Epidermal melanocyte (primary cell): Measurements from ENCODE around the gene SLC27A1.
"Not testable (repeated sequence)": the region's sequence is repeated elsewhere in the genome, so short reads cannot be mapped to it uniquely, and the experiment has no call there.

Source experiments
- DNase-seq: peaks from one replicate; pipeline ENCODE4 v3.0.0; 2011; ENCODE audit warnings: low spot score; ENCODE audit not compliant: insufficient read length

SLC27A1 gene

DNA sequence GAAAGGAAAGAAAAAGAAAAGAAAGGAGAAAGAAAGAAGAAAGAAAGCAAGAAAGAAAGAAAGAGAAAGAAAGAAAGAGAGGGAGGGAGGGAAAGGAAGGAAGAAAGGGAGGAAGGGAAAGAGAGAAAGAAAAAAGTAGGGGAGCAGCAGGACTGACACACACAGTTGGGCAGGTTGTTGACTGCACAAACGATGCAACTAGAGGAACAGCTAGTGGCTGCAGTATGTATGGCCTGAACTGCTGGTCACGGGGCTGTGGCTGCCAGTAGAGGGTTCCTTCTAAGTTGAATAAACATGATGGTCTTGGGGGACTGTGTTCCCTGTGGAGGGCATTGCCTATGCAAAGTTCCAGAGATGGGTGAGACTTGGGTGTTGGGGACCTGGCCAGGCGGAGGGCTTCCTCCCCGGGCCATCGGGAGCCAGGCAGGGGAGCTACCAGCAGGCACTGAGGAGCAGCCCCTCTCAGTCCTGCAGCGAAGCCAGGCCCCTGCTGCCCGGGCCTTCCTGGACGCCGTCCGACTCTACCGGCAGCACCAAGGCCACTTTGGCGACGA is 68.4 kb downstream of the SLC27A1 start:
- DNase-seq = no peak

DNA sequence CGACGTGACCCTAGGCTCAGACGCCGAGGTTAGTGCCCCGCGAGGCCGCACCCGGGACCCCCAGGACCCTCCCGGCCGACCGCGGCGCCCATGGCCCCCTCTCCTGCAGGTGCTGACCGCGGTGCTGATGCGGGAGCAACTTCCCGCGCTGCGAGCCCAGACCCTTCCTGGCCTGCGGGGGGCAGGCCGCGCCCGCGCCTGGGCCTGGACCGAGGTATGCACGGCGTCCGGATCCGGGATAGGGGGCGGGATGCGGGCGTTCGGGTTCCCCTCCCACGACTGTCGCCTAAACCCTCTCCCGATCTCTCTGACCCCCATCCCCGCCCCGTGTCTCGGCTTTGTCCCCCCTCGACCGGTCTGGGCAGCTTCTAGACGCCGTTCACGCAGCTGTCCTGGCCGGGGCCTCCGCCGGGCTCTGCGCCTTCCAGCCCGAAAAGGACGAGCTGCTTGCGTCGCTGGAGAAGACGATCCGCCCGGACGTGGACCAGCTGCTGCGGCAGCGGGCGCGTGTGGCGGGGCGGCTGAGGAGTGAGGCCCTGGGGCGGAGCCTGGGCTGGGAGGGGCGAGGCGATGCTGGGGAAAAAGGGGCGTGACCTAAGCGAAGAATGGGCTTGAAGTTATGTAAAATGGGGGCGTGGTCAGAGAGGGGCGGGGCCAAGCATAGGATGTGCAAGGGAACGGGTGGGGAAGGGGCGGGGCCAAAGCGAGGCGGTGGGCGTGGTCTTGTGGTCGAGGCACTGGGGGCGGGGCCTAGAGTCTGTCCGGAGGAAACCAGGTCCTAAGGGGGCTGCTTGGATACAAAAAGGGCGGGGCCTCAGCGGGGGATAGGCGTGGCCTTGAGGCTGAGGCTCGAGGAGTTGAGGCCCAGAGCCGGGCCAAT is 69.2 kb downstream of the SLC27A1 start:
- DNase-seq = peak; percentile 93

DNA sequence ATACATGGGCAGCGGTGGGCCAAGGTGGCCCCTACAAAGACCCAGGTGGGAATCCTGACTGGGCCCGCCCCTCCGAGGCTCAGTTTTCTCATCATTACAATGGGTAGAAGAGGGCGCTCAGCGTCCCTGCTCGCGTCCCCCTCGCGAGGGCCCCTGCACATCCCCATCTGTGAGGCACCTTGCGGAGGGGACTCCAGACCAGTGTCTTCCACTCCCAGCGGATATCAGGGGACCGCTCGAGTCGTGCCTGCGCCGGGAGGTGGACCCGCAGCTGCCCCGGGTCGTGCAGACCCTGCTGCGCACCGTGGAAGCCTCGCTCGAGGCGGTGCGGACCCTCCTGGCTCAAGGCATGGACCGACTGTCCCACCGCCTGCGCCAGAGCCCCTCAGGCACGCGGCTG is 69.8 kb downstream of the SLC27A1 start:
- DNase-seq = no peak

DNA sequence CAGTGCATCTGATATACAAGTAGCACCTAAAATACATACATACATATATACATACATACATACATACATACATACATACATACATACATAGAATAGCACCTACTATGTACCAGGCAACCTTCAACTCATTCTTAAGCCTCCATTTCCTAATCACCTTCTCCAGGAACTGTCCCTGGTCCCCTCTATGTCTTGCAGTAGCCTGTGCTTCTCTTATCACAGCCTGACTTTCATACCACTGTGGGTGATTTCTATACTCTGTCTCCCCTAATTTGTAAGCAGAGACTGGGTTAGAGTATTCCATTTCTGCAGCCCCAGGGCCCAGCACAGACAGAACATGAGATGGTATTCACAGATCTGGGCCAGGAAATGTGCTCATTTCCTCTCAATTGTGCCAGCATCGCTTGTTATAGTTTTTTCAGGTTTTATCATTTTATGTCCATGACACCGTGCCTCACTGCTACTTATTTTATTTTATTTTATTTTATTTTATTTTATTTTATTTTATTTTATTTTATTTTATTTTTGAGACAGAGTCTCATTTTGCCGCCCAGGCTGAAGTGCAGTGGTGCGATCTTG is 70.9 kb downstream of the SLC27A1 start:
- no peak for DNase-seq

DNA sequence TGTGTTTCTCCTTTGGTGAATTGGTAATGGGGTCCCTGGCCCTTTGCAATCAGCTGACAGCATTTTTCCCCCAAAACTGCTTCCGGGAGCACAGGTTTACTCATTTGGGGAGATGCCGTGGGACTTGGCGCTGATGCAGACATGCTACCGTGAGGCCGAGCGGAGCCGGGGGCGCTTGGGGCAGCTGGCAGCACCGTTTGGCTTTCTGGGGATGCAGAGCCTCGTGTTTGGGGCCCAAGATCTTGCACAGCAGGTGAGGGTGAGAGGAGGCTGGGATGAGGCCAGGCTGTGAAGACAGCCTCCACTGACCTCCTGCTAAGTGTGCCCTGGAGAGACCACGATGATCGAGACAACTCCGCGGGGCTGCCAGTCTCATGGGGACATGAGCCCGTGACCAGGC is 71.7 kb downstream of the SLC27A1 start:
- no peak for DNase-seq

DNA sequence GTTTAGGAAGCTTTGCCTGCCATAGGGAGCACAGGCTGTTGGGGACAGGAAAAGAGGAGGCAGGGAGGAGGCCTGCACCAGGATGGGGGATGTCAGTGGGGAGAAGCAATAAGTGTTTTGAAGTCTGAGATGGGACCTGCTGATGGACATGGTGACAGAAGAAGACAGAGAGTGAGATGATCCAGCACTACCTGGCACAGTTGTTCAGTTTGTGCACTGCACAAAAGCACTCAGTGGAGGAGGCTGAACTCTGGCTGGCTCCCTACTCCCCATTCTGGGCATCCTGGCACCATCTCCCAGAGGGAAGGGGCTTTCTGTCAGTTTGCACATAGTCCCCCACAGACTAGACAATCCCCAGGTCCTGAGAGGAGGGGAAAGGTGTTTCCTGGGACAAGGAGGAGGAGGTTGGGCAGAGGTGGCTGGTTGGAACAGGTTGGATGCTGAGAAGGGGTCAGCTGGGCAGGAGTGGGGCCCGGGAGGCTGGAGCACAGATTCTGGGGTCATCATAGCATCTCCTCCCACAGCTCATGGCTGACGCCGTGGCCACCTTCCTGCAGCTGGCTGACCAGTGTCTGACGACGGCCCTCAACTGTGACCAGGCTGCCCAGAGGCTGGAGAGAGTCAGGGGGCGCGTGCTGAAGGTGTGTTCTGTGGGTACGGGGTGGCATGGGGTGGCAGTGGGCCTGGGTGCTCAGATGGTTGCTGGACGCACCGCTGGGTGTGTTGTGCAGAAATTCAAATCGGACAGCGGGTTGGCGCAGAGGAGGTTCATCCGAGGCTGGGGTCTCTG is 72.7 kb downstream of the SLC27A1 start:
- no peak for DNase-seq

DNA sequence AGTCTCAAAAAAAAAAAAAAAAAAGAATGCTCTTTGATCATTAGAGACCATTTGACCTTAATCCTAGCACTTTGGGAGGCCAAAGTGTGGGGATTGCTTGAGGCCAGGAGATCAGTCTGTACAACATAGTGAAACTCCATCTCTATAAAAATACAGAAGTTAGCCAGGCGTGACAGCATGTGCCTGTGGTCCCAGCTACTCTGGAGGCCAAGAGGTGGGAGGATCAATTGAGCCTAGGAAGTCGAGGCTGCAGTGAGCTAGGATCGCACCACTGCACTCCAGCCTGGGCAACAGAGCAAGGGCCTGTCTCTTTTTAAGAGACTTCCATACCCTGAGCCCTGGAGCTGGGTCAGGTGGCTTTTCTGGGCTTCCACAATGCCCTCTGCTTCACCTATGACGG is 73.7 kb downstream of the SLC27A1 start:
- no peak for DNase-seq

DNA sequence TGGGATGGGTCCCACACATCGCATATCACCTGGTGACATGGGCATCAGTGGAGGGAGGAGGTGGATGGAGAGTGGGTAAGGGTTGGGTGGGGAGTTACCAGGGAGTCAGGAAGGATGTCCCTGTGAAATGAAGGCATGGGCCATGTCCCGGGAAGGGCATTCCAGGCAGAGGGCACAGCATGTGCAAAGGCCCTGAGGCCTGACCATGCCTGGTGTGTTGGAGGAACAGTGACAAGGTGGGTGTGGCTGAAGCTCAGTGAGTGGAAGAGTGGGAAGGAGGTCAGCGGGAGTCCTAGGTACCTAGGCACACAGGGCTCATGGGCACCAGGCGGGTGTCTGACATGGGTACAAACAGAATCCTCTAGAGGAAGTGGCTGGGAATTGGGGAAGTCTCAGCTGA is 74.1 kb downstream of the SLC27A1 start:
- no peak for DNase-seq

DNA sequence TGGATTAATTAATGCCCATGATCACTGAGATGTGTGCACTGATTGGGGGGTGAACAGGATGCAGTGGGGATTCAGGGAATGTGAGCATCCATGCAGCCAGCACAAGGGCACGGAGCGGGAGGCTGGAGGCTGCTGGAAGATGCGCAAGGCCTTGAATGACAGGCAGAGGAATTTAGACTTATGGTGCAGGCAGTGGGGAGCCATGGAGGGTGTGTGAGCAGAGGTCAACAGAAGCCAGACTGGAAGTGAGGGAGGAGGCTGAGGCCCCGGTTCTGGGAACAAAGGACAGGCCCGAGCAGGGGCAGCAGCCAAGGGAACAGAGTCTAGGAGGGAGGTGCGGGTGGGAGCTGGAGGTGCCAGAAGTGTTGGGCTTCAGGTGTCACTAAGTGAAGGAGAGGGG is 77.8 kb downstream of the SLC27A1 start:
- no peak for DNase-seq

DNA sequence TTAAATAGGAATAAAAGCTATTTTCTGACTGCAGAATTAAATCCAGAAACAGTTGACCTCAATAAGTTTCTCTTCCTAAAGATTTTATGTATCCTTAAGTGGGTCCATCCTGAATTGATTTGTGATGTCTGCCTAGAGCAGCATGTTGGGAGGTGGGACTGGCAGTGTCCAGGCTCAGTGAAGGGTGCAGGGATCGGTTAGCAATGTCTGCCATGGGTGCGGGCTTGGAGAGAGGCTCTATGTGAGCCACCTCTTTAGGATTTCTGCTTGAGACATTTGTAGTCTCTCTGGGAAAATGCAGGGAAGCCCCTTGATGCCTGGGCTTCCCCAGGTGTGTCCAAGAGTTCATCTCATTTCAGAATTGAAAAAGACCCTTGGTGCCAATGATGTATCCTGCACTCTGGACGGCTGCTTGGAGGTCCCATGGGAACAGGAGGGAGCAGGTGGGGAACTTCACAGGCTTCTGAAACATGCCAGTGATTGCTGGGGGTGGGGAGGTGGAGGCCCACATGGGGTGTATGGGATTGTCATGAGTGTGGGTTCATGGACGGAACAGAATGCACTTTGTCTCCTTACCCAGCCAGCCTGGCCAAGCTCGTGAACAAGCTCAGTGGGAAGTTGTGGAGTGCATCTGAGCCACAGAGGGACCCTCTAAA is 78.9 kb downstream of the SLC27A1 start:
- DNase-seq = no peak

DNA sequence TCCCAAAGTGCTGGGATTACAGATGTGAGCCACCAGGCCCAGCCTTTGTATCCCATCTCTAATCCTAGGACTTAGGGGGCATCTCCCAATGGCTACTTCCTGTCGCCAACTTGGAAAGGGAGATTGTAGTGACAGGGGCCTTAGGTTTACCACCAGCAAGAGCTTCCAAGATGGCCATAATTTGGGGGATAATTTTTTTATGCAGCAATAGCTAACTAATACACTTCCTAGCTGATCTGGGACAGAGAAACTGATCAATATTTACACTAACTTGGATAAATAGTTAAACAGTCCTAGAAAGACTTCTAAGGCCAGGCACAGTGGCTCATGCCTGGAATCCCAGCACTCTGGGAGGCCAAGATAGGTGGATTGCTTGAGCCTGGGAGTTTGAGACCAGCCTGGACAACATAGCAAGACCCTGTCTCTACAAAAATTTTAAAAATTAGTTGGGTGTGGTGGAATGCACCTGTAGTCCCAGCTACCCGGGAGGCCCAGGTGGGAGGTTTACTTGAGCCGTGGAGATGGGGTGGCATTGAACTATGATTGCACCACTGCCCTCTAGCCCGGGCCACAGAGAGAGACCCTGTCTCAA is 79.8 kb downstream of the SLC27A1 start:
- DNase-seq = no peak

DNA sequence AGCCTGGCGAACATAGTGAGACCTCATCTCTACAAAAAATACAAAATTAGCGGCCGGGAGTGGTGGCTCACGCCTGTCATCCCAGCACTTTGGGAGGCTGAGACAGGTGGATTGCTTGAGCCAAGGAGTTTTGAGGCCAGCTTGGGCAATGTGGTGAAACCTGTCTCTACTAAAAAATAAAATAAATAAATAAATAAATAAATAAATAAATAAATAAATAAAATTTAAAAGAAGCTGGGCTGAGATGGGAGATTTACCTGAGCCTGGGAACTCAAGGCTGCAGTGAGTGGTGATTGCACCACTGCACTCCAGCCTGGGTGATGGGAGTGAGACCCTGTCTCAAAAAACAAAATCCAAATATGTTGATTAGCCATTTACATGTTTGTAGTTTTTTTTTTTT is 82.4 kb downstream of the SLC27A1 start:
- DNase-seq = not testable (repeated sequence)

DNA sequence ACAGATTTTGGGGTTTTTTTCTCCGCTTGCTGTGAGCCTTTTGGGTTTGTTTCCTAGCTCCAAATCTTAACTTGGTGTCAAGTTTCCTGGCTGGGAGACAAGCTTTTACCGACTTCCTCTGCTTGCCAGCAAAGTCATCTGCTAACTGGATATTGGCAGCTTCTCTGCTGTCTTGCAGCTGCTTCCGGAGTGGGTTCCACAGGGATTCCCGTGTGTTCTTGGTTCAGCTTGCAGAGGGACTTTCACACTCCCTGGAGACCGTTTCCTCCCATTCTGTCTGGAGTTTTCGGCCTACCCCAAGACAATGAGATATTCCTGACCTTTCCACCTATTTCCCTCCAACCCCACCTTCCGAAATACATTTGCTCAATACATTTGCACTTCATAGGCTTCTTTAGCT is 82.9 kb downstream of the SLC27A1 start:
- DNase-seq = no peak

DNA sequence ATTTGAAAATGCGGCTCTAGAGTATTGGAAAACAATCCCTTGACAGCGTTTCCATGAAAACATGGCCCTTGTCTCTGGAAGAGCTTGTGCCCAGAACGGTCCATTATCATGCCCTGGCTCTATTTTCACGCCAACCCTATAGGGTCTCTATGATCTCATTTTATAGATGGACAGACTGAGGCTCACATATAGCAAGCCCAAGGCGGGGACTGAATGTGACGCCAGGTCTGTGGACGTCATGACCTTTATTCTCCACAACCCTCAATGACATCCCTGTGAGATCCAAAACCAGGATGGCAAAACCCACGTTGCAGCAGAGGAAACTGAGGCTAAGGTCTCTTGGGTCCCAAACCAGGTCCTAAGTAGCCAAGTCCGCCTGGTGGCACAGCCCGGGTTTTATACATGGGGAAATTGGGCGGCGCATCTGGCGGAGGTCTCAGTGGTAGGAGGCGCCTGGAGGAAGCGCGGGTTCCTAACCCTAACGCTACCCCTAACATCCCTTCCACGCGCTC is 84.7 kb downstream of the SLC27A1 start:
- DNase-seq = peak; percentile 9

DNA sequence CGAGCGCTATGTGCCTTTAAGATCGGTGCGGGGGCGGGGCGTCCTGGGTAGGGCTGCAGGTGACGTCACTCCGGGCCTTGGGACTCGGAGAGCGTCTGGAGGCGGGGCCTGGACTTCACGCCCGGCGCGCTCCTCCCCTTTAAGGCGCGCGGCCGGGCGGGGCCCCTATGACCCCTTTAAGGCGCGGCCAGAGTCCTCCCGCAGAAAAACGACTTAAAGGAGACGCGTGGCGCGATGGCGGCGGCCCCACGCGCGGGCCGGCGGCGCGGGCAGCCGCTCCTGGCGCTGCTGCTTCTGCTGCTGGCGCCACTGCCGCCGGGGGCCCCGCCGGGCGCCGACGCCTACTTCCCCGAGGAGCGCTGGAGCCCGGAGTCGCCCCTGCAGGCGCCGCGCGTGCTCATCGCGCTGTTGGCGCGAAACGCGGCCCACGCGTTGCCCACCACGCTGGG is 85.2 kb downstream of the SLC27A1 start, which contains the start of gene COLGALT1:
Gene COLGALT1 (plus strand): TSS at position 170 of the 449 bp plus-strand sequence. CDS start 65 bp downstream, at position 235.
- peak; percentile 83 for DNase-seq
